ENCODE results near the gene PLEKHO2. TPM values are rescaled to one million over a fixed set of nuclear protein-coding genes. Genes with fewer than 3 reads are reported as not detected.

The PLEKHO2 gene
- total and polyA plus RNA-seq, 2 of the 8 experiments (the other 6 are each of a cell fraction or from before 2014, with no cell fraction given), result 16.9 to 20.1 TPM

- H2AK5ac ChIP-seq (ENCODE audit: low read depth, low read length), result peak overlapping the region; percentile 79; the same call in 1 of the 2 replicates
- H3K27ac ChIP-seq (ENCODE audit: low read depth, low read length), result no peak overlapping the region
- ChIA-PET POLR2A (ENCODE audit: partially characterized antibody) (interaction anchor here (0.8 to 3.3 kb wide), 12 partner anchors 10 to 79 kb away, joined by 3 to 8 read pairs (median 4); no protein-coding TSS in a partner anchor), CTCF (ENCODE audit: partially characterized antibody) (interaction anchor here (0.8 to 1.4 kb wide), 5 partner anchors 9 to 62 kb away, joined by 3 to 5 read pairs (median 3); no protein-coding TSS in a partner anchor)
- 88% methylated on average over 2 of the region's 2 CpGs; no CpG with 5 or more reads in 1 of the 2 experiments for WGBS, 2 experiments (ENCODE audit: extremely low coverage in 1 of 2, insufficient coverage in 1 of 2, insufficient read length in 1 of 2, insufficient replicate concordance in 2 of 2, low coverage in 1 of 2, low lambda C conversion rate in 2 of 2, missing lambda C conversion rate in 1 of 2)
- no peak overlapping the region for H4K91ac ChIP-seq (replicated peaks; ENCODE audit: insufficient read length, low read length)
- peaks cover 16 to 30% (median 19%) of the 10 kb centered on the region in 4 experiments for H3K4me1 ChIP-seq (replicated peaks in 1 of 4; ENCODE audit: control insufficient read depth in 3 of 4, insufficient read depth in 4 of 4, low read length in 3 of 4)
- H2BK15ac ChIP-seq (ENCODE audit: low read length), result no peak overlapping the region
- H3K9me3 ChIP-seq (ENCODE audit: insufficient read depth in 2 of 2, low read depth in 1 of 2, low read length in 1 of 2), result no peaks in the 10 kb centered on the region
- H4K8ac ChIP-seq (ENCODE audit: extremely low read depth, insufficient read depth, low read length), result no peak overlapping the region
- H3K14ac ChIP-seq (ENCODE audit: insufficient read length), result no peak overlapping the region
- H4K20me1 ChIP-seq (replicated peaks in 1 of 2; ENCODE audit: control insufficient read depth in 1 of 2, insufficient read depth in 2 of 2, low read length in 2 of 2), result peaks cover 14 to 28% of the 10 kb centered on the region in 2 experiments
- H3K23me2 ChIP-seq (ENCODE audit: low read depth, low read length), result peaks cover 15% of the 10 kb centered on the region
- no peak overlapping the region for H3K18ac ChIP-seq (ENCODE audit: extremely low read depth, low read length)
- no peak for FAIRE-seq
- H3K79me1 ChIP-seq (ENCODE audit: low read depth, low read length), result peaks cover 23% of the 10 kb centered on the region
- no peak for DNase-seq (ENCODE audit: low read depth in 1 of 2, low spot score in 2 of 2)
- H2AFZ ChIP-seq (ENCODE audit: low read length), result no peak overlapping the region
- no peak overlapping the region for H2BK120ac ChIP-seq (replicated peaks; ENCODE audit: low read depth, low read length)
- H4K5ac ChIP-seq (ENCODE audit: insufficient read length, low read depth, low read length), result no peak overlapping the region
- H3K9ac ChIP-seq (replicated peaks in 1 of 4; ENCODE audit: extremely low read depth in 1 of 4, low read depth in 3 of 4, low read length in 3 of 4), result no peak overlapping the region; a peak in 1 of 7 replicates
- H3K23ac ChIP-seq (ENCODE audit: insufficient read length), result no peak overlapping the region
- no peaks in the 10 kb centered on the region for H3K27me3 ChIP-seq (replicated peaks in 1 of 4; ENCODE audit: control insufficient read depth in 3 of 4, extremely low read depth in 1 of 4, insufficient read depth in 3 of 4, low read length in 3 of 4)
- H2BK20ac ChIP-seq (ENCODE audit: low read length), result no peak overlapping the region
- H3K79me2 ChIP-seq (ENCODE audit: control insufficient read depth in 1 of 2, insufficient read depth in 2 of 2, low read length in 2 of 2), result peaks cover 4 to 66% of the 10 kb centered on the region in 2 experiments
- H3K4me2 ChIP-seq (ENCODE audit: insufficient read depth in 1 of 2, low read depth in 2 of 2, low read length in 2 of 2), result peak overlapping the region in 1 of 2 experiments; percentile 28; a peak in 2 of 4 replicates
- H3K56ac ChIP-seq (replicated peaks; ENCODE audit: insufficient read length, low read depth, low read length), result no peak overlapping the region
- no peak overlapping the region for H3K4me3 ChIP-seq (ENCODE audit: extremely low read depth in 1 of 4, insufficient read depth in 2 of 4, low read depth in 3 of 4, low read length in 4 of 4)
- H3K36me3 ChIP-seq (ENCODE audit: control insufficient read depth in 2 of 4, insufficient read depth in 4 of 4, low read length in 3 of 4), result peaks cover 1 to 12% (median 7%) of the 10 kb centered on the region in 4 experiments; a peak in 5 of 8 replicates
- no peak overlapping the region for H2BK12ac ChIP-seq (ENCODE audit: low read depth, low read length)
- no peak overlapping the region for H3K4ac ChIP-seq (replicated peaks; ENCODE audit: insufficient read length, low read depth, low read length)
- H2BK5ac ChIP-seq (ENCODE audit: low read depth, low read length), result no peak overlapping the region
- TF ChIP-seq SRF (IDR thresholded peaks at IDR 0.05; ENCODE audit: low read depth, low read length), result no peak
- TF ChIP-seq, protein P1, sequence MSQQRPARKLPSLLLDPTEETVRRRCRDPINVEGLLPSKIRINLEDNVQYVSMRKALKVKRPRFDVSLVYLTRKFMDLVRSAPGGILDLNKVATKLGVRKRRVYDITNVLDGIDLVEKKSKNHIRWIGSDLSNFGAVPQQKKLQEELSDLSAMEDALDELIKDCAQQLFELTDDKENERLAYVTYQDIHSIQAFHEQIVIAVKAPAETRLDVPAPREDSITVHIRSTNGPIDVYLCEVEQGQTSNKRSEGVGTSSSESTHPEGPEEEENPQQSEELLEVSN (IDR thresholded peaks at IDR 0.05), result no peak
- TF ChIP-seq BRCA1 (IDR thresholded peaks at IDR 0.05; ENCODE audit: low read depth, low read length), result no peak
- no peak for TF ChIP-seq SIX5 (IDR thresholded peaks at IDR 0.05; ENCODE audit: low read depth, low read length)
- TF ChIP-seq SP2 (IDR thresholded peaks at IDR 0.05; ENCODE audit: low read length), result no peak
Observed at GRCh38 chr15:64845183-64845611, 3.5 kb downstream of the PLEKHO2 start.

Measured in H1 (cell line).